Activated T-cell treated with anti-CD3 and anti-CD28 coated beads, Interleukin-2, amount 50 U/mL, for 4 hours (primary cell): Measurements from ENCODE around the gene ST7. TPM values are rescaled to one million over a fixed set of nuclear protein-coding genes. Genes with fewer than 3 reads are reported as not detected.
A peak's percentile ranks its signal among the peaks of the same experiment; 100 is the strongest.

Experiments
- ATAC-seq, 2 donors: fragments of 200-7000 bp; cut with Tn5 transposase; one replicate each; pipeline ENCODE4 v1.10.0; 2021
- DNase-seq: peaks from one replicate; pipeline ENCODE4 v3.0.0-alpha.2; 2020
- H3K27me3 Mint-ChIP-seq: one replicate; pipeline ENCODE4 v1.8.0; 2021; ENCODE audit warnings: low read depth, mixed read lengths
- H3K36me3 Mint-ChIP-seq: one replicate; pipeline ENCODE4 v1.8.0; 2022; ENCODE audit warnings: mixed read lengths; ENCODE audit not compliant: insufficient read depth
- H3K4me1 Mint-ChIP-seq: one replicate; pipeline ENCODE4 v1.8.0; 2021; ENCODE audit warnings: low read depth, mixed read lengths
- H3K4me3 Mint-ChIP-seq: one replicate; pipeline ENCODE4 v1.8.0; 2021; ENCODE audit warnings: mild to moderate bottlenecking, moderate library complexity, mixed read lengths
- H3K9me3 Mint-ChIP-seq: one replicate; pipeline ENCODE4 v1.8.0; 2021; ENCODE audit warnings: mixed read lengths
- total RNA-seq, 3 donors: library from RNA; stranded (reverse); gene quantifications; one replicate each; pipeline ENCODE4 v1.2.1, GENCODE V29; 2021

The ST7 gene
- total RNA-seq, 3 donors from 2014 or later, result 7.7 to 10.5 (median 10.0) TPM

GRCh38 chr7:117077658-117078057 lies 124.4 kb downstream of the ST7 start:
- DNase-seq, result no peak
- no peaks in the 10 kb centered on the region for H3K4me1 Mint-ChIP-seq

GRCh38 chr7:117082647-117083046 lies 129.3 kb downstream of the ST7 start:
- H3K27me3 Mint-ChIP-seq, result no peaks in the 10 kb centered on the region
- no peak for ATAC-seq
- DNase-seq, result no peak
- no peak overlapping the region for H3K4me3 Mint-ChIP-seq
- no peaks in the 10 kb centered on the region for H3K36me3 Mint-ChIP-seq
- H3K9me3 Mint-ChIP-seq, result no peaks in the 10 kb centered on the region
- peaks cover 15% of the 10 kb centered on the region for H3K4me1 Mint-ChIP-seq

More at GRCh38 chr7:117077658-117078057, 124.4 kb downstream of the ST7 start:
- no peak for ATAC-seq
- no peaks in the 10 kb centered on the region for H3K36me3 Mint-ChIP-seq
- H3K27me3 Mint-ChIP-seq, result no peaks in the 10 kb centered on the region
- no peaks in the 10 kb centered on the region for H3K9me3 Mint-ChIP-seq
- no peak overlapping the region for H3K4me3 Mint-ChIP-seq

DNA sequence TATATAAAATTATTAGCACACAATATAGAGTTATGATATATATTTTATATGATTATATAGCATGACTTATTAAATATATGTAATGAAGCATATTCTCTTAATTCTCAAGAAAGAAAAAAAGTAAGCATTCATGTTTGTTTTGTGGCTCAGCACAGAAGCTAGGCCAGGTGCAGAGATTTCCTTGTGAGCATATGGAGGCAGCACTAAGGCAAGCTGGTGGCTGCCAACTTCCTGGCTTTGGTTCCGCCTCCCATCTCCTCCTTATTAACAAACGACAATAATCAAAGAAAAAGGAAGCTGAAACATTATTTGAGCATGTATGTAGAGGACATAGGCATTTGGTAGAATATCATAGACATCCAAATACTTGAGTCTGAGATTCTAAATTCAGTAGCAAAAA lies 130.3 kb downstream of the ST7 start:
- Mint-ChIP-seq H3K4me3 (no peak overlapping the region), H3K27me3 (no peaks in the 10 kb centered on the region), H3K36me3 (no peaks in the 10 kb centered on the region), H3K4me1 (peaks cover 20% of the 10 kb centered on the region), H3K9me3 (no peaks in the 10 kb centered on the region)
- ATAC-seq (no peak), DNase-seq (no peak)

DNA sequence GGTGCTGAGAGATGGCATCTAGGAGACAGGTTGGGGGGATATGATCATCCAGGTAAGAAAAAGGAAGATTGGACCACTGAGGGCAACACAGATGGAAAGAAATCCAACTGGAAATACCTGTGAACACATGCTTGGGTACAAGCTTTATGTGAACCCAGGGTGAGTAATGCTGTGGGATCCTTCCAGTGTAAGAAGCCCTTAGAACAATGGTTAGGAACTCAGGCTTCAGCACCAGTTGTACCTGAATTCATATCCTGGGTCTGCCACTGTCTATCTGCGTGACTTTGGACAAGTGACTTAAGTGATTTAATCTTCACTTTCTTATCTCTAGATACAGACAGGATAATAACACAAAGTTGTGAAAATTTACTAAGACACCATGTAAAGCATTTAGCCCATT lies 131.0 kb downstream of the ST7 start:
- DNase-seq (no peak), ATAC-seq (no peak)
- no peaks in the 10 kb centered on the region for H3K27me3 Mint-ChIP-seq
- no peak overlapping the region for H3K4me3 Mint-ChIP-seq
- H3K4me1 Mint-ChIP-seq, result peaks cover 20% of the 10 kb centered on the region
- no peaks in the 10 kb centered on the region for H3K36me3 Mint-ChIP-seq
- H3K9me3 Mint-ChIP-seq, result no peaks in the 10 kb centered on the region

DNA sequence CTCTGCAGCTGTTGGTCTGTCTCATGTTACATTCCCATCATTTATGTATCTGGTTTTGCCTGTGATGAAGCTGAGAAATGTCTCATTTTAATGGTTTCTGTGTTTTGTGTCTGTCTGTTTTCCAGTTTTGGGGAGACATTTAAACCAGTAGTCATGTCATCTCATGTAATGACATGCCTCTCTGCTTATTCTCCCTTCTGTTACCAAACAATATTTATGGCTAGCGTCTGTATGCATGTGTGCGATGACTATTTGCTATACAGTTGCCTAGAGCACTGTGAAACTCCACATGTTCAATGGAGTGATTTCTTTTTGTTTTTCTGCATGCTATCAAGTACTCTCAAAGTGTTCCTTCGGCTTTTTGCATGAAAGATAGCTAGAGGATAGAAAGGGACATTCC lies 132.0 kb downstream of the ST7 start:
- DNase-seq (no peak), ATAC-seq (no peak)
- H3K4me1 Mint-ChIP-seq, result peaks cover 20% of the 10 kb centered on the region
- no peak overlapping the region for H3K4me3 Mint-ChIP-seq
- H3K27me3 Mint-ChIP-seq, result no peaks in the 10 kb centered on the region
- no peaks in the 10 kb centered on the region for H3K9me3 Mint-ChIP-seq
- H3K36me3 Mint-ChIP-seq, result no peaks in the 10 kb centered on the region

- H3K4me3 Mint-ChIP-seq, result no peak overlapping the region
- DNase-seq, result no peak
- H3K36me3 Mint-ChIP-seq, result no peaks in the 10 kb centered on the region
- H3K27me3 Mint-ChIP-seq, result no peaks in the 10 kb centered on the region
- no peaks in the 10 kb centered on the region for H3K9me3 Mint-ChIP-seq
- H3K4me1 Mint-ChIP-seq, result peaks cover 20% of the 10 kb centered on the region
- no peak for ATAC-seq
Observed at GRCh38 chr7:117085769-117086463, 132.6 kb downstream of the ST7 start.

DNA sequence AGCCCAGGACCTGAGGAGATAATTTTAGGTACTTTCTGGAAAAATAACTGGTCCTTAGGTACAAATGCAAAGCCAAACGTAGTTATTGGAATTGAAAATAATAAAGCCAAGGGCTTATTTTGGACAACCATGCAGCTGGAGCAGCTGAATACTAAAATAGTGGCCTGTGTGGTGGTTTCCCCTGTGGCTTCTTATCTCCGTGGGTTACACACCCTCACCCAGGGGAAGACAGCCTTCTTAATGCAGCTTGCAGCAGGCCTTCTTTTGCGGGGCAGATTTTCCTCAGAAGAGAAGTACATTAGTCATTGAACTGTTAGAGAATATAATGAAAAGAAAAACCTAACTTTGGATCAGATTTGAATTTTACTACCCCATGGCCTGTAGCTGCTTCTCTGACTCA lies 133.5 kb downstream of the ST7 start:
- Mint-ChIP-seq H3K4me1 (peaks cover 20% of the 10 kb centered on the region), H3K36me3 (no peaks in the 10 kb centered on the region), H3K4me3 (no peak overlapping the region), H3K27me3 (no peaks in the 10 kb centered on the region), H3K9me3 (no peaks in the 10 kb centered on the region)
- peak; percentile 43 to 51 for ATAC-seq
- DNase-seq, result no peak

- Mint-ChIP-seq H3K36me3 (no peaks in the 10 kb centered on the region), H3K27me3 (no peaks in the 10 kb centered on the region), H3K4me3 (no peak overlapping the region), H3K4me1 (peaks cover 20% of the 10 kb centered on the region), H3K9me3 (no peaks in the 10 kb centered on the region)
- DNase-seq, result no peak
- no peak for ATAC-seq
Observed at GRCh38 chr7:117087639-117088396, 134.5 kb downstream of the ST7 start.

DNA sequence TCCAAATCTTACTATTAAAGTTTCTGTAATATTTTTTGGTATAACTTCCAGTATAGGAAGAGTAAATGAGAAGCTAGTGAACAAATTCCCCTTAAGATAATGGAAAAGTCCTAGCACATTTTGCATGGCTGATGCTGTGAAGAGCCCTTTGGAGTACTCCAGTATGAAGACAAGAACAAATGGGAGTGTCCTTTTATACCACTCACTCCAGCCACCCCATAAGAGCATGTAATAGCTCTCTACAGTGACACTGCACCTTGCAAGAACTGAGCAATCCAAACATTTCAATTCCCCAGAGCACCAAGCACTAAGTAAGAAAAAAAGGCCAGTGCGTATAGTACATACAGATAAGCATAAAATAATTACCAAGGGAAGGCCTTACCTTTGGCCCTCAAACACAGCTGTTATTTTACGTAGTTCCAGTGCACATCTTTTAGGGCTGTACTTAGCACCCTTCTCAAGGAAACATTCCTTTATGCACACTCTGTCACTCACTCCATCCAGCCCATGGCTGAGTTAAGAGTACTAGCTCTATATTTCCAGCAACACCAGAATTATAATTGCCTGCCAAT lies 135.4 kb downstream of the ST7 start:
- no peak overlapping the region for H3K4me3 Mint-ChIP-seq
- H3K4me1 Mint-ChIP-seq, result peaks cover 20% of the 10 kb centered on the region
- ATAC-seq, result no peak
- H3K36me3 Mint-ChIP-seq, result no peaks in the 10 kb centered on the region
- no peak for DNase-seq
- no peaks in the 10 kb centered on the region for H3K27me3 Mint-ChIP-seq
- no peaks in the 10 kb centered on the region for H3K9me3 Mint-ChIP-seq

DNA sequence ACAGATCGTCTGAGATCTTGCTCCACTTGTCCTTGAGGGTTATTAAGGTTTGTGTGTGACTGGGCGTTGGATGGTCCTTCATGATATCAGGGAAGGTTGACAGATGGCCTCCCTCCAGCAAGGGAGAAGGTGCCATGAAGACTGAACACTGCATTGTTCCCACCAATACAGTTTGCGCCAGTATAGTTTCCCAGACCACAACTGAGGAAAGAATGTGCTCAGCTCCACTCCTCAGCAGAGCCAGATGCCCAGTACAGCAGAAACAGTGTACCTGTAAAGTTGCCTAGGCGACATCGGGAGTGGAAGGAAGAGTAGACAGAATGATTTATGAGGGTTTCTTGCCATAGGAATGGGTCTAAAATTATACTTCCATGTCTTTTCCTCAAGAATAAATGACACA lies 137.5 kb downstream of the ST7 start:
- Mint-ChIP-seq H3K27me3 (no peaks in the 10 kb centered on the region), H3K4me3 (no peak overlapping the region), H3K9me3 (no peaks in the 10 kb centered on the region), H3K4me1 (peaks cover 16% of the 10 kb centered on the region), H3K36me3 (no peaks in the 10 kb centered on the region)
- ATAC-seq (no peak), DNase-seq (no peak)

DNA sequence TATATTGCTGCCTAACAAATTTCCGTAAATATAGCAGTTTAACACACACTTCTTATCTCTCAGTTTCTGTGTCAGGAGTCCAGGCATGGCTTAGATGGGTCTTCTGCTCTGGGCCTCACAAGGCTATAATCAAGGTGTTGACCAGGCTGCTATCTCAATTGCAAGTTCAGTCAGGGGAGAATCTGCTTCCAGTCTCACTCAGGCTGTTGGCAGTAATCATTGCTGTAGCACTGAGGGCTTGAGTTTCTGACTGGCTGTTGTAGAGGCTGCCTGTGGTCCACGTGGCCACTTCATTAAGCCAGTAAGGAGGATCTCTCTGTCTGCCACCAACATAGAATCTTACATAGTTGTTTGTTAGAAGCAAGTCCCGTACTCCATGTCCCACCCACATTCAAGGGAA lies 138.4 kb downstream of the ST7 start:
- Mint-ChIP-seq H3K4me1 (peaks cover 14% of the 10 kb centered on the region), H3K4me3 (no peak overlapping the region), H3K36me3 (no peaks in the 10 kb centered on the region), H3K27me3 (no peaks in the 10 kb centered on the region), H3K9me3 (no peaks in the 10 kb centered on the region)
- ATAC-seq (no peak), DNase-seq (no peak)

DNA sequence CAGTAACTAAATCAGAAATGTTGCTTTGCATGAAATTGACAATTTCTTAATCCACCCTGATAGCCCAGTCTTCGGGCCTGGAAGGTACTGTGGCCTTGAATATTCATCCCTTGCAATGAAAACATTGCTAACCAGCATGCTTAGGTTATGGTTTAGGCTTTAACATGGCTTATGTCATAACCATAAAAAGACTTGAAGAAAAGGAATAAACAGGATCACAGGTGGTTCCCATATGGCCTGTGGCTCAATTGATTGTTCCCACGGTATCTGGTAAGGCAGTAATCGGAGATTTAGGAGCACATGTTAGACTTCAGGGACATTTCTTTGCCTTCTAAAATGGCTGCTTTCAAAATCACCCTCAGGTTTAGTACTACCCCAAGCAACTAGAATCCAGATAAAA lies 139.5 kb downstream of the ST7 start:
- H3K4me1 Mint-ChIP-seq, result peaks cover 4% of the 10 kb centered on the region
- no peaks in the 10 kb centered on the region for H3K27me3 Mint-ChIP-seq
- ATAC-seq, result no peak
- no peaks in the 10 kb centered on the region for H3K9me3 Mint-ChIP-seq
- H3K4me3 Mint-ChIP-seq, result no peak overlapping the region
- no peak for DNase-seq
- no peaks in the 10 kb centered on the region for H3K36me3 Mint-ChIP-seq

GRCh38 chr7:117094457-117094856 lies 141.2 kb downstream of the ST7 start:
- H3K4me3 Mint-ChIP-seq, result no peak overlapping the region
- ATAC-seq, result no peak
- H3K27me3 Mint-ChIP-seq, result no peaks in the 10 kb centered on the region
- DNase-seq, result no peak
- no peaks in the 10 kb centered on the region for H3K36me3 Mint-ChIP-seq
- no peaks in the 10 kb centered on the region for H3K4me1 Mint-ChIP-seq
- no peaks in the 10 kb centered on the region for H3K9me3 Mint-ChIP-seq

- H3K4me3 Mint-ChIP-seq, result no peak overlapping the region
- H3K36me3 Mint-ChIP-seq, result no peaks in the 10 kb centered on the region
- ATAC-seq, result no peak
- no peaks in the 10 kb centered on the region for H3K27me3 Mint-ChIP-seq
- H3K4me1 Mint-ChIP-seq, result no peaks in the 10 kb centered on the region
- no peak for DNase-seq
- H3K9me3 Mint-ChIP-seq, result no peaks in the 10 kb centered on the region
Observed at GRCh38 chr7:117095055-117095454, 141.8 kb downstream of the ST7 start.

DNA sequence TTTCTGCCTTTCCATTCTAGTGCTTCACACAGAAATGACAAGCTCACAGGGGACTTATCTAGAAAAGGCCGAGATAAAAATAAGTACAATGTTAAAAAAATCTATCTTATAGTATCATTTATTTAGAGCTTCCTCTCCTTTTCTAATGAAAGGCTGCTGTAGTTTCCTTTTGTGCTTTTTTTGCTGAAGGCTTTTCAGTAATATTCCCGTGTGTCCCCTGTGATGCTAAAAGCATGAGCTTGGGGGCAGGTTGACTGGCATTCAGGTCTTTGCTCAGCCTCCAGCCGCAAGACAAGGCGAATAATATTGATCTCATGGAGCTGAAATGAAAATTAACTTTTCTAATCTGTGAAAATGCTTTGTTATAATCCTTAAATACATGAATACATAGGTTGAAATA lies 143.0 kb downstream of the ST7 start:
- H3K4me1 Mint-ChIP-seq, result no peaks in the 10 kb centered on the region
- no peaks in the 10 kb centered on the region for H3K27me3 Mint-ChIP-seq
- H3K4me3 Mint-ChIP-seq, result no peak overlapping the region
- DNase-seq (no peak), ATAC-seq (no peak)
- no peaks in the 10 kb centered on the region for H3K9me3 Mint-ChIP-seq
- H3K36me3 Mint-ChIP-seq, result no peaks in the 10 kb centered on the region
